ENCODE results near the gene UTS2B.
"Not testable (repeated sequence)": the region's sequence is repeated elsewhere in the genome, so short reads cannot be mapped to it uniquely, and the experiment has no call there.

UTS2B gene

DNA sequence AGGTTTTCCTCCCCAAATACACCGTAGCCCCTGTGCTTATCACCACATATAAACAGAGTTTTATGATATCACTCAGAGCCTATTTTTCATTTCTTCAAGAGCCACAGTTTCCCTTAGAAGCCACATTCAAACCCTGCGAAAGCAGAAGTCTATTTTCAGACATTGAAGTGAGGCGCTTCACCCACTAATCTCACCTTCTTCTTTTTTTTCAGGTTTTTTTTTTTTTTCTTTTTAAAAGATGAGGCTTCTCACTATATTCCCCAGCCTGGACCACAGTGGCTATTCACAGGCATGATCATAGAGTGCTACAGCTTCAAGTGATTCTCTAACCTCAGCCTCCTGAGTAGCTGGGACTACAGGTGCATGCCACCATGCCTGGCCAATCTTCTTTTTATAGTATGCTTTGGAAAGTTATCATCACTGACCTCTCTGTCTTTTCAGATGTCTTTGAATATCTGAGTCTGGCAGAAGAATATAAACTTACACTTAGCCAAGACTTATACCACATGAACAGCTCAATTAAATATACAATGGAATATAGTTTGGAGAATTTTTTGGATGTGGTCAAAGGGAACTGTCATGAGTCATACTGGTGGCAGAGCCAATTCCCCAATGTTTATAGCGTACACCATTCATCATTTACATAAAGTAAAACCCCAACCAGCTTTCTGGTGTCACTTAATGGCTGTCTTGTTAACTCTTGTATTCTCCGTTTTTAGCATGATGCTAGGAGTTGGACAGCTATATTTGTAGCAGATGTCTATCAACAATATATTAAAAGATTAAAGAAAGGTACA, 60.8 kb downstream of the UTS2B start:
- no peak for DNase-seq

DNA sequence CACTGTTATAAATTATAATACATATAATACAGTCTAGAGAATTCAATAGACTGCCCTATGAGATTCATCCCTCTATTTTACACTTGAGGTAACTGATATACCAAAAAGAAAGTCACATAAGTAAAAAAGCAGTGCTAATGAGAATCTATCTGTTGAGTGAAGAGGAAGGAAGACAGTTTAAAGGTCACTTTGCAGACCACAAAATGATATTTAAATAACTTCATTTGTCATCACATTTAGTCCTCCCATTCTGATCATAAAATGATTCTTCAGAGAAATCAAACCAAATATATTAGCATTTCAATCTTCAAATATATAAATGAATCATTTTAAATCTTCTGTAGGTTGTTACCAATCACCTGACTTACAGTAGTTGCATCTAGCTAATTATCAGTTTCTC, 61.6 kb downstream of the UTS2B start:
- DNase-seq = no peak

DNA sequence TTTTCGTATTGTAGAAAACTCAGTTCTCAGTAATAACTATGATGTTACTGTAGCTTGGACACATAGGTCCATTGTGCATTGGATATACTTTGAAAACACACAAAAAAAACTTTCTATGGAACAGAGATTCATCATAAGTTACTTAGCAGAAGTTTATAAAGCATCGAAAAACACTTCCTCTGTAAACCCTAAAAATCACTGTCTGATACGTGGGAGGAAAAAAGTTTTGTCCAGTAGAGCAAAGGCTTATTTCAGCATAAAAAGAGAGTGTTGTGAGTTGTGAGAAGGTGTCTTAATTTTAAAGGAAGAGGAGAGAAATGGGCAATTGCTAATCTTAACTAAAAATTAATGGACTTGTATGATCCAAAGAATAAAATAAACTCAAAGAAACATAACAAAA, 66.5 kb downstream of the UTS2B start:
- DNase-seq = no peak

DNA sequence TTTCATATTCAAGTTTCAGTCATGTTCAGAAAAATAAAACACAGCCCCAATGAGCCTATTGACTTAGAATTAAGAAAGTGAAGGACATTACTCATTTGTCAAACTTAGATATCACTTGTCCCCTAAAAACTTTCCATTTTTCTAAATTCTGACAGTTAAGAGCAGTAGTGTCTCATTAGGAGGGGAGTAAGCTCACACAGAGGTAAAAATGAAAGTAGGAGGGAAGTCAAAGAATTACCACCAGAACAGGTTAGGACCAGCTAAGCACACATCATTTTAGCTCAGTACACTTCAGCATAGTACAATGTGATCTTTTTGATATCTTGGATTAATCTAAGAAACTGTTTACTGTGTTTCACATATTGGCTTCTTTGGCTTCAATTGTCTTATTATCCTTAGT, 67.0 kb downstream of the UTS2B start:
- no peak for DNase-seq

DNA sequence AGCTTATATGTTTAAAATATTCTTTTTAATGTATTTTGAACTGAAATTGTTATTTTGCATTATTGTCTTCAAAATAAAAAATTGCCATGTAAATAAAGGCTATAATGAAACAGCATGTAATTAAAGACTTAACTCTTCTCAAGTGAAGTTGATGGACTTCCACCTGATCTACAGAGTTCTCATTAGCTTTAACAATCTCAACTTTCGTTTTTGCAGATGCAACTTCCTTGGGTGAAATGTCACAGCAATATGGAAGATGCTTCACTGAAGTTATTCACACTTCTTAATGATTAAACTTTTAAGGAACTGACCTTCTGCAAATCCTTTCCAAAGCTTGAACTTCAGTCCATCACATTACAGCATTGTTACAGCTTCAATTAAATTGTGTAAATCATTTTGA, 67.7 kb downstream of the UTS2B start:
- DNase-seq = no peak

- DNase-seq = no peak
These were observed 69.1 kb downstream of the UTS2B start for GRCh38 chr3:191261304-191261638.

GRCh38 chr3:191260431-191261303, 69.7 kb downstream of the UTS2B start:
- no peak for DNase-seq

DNA sequence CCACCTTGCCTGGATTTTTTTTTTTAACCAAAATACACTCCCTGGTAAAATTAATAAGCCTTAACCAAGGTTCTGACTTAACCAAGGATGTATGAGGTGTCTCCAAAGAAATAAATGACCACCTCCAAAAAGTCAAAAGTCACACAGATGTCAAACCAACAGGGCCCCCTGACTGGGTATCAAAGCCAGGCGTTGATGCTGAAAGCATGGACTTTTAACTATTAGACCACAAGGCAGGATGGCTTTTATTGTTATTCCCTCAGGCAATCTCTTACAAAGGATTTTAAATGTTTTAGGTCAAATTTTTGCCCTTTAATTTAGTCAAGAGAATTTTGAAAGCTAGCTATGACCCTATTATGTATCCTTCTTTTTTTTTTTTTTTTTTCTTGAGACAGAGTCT, 70.8 kb downstream of the UTS2B start:
- DNase-seq = no peak

DNA sequence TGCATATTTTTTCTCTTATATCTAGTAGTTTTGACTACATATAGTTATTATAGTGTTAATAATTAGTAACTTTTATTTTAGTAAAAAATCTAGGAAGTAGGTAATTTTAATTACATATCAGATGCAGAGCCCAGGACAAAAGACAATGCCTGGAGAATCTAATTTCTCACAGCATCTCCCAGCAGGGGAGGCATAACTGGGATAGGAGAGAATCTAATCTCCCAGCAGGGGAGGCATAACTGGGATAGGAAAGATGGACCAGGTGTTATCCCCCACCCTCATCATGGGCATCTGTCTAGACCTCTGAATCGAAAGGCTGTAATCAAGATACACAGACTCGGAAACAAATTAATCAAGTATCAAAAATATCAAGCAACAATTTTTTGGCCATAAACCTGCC, 73.0 kb downstream of the UTS2B start:
- no peak for DNase-seq

DNA sequence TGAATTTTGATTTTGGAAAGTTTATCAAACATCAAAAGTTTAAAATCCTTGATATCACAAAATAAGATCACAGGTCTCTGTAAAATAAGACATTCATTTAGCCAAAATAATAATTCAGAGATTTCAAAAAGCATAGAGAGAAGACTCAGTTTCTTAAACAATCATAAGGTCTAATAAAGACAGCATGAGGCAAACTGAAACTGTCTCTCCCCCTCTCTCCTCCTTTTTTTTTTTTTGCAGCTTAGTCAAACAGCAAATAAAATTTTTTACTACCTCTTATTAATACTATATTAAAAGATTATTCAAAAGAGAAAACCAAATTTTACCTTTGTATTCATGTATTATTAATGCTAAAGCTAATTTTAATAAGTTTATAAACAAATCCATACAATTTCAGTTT, 73.9 kb downstream of the UTS2B start:
- DNase-seq = no peak

GRCh38 chr3:191255156-191255555, 75.2 kb downstream of the UTS2B start:
- DNase-seq = no peak

DNA sequence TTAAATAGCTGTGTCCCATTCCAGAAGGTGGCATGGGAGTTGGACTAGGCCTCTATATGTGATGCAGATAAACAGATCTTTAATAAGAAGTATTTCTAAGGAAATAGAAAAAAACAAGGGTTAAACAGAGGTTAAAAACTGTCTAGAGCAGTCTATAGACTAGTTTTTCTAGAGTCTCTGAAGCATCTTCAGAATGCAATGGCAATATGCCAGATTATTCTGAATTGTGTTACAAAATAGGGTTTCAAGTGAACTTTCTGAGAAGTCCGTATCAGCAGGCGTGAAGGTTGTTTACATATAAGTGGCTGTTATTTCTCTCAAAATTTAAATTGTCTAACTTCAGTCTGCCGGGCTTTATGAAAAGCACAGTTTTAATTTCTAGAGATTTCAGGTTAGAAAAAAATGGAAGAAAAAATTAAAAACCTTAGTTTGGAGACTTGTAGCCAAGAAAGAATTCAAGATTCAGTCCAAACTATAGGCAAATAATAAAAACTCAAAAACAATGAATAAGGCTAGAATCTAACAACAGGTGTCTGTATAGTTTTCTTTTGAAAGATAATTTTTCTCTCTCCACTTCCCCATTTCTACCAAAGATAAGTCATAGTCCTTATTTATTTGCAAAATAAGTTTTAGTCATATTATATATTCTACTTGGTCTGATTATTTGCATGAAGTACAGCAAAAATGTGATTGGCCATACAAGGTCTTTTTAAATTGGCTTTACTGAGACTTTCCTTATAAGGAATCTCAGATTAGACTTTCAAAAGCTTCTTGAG, 76.0 kb downstream of the UTS2B start:
- DNase-seq = no peak

DNA sequence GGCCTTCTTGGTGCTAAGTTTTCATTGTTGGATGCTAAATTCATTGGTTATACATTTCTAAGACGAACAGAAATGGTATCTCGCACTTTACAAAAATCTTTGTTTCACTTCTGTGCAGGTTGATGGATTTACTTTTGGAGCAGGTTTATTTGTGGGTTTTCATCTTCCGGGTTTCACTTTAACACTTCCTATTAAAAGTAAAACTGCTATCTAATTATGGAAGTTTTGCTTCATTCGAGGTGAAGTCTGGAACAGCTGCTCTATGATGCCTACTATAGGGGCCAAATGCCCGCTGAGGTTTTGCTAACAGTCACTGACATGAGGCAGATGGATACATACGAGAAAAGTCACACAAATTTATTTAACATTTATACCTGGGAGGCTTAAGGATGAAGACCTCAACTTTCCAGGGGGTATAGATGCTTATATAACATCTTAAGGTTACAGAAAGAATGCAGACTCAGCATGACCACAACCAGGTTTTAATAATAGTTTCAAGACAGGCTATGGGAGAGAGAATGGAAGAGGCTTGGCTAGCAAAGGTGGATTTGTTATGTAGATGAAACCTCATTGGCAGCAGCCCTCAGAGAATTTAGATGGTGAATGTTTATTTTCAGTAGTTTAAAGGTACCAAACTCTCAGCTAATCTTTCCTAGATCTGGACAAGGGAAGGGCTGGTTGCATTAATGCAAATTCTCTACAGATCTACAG, 77.1 kb downstream of the UTS2B start:
- no peak for DNase-seq

DNA sequence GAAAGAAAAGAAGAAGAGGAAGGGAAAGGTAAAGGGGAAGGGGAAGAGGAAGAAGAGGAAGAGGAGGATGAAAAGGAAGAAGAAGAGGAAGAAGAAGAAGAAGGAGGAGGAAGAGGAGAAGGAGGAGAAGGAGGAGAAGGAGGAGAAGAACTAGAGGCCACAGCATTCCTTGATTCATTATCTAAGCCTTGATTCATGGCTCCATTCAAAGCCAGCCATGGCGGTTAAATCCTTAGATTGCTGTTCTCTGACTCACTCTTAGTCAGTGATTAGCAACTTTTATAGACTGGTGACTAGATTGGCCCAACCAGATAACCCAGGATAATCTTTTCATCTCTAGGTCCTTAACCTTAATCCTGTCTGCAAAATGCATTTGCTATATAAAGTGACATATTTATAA, 83.7 kb downstream of the UTS2B start:
- DNase-seq = no peak

GRCh38 chr3:191246034-191246433, 84.3 kb downstream of the UTS2B start:
- DNase-seq = not testable (repeated sequence)

GRCh38 chr3:191244242-191244867, 86.0 kb downstream of the UTS2B start:
- DNase-seq = no peak

GRCh38 chr3:191240486-191240885, 89.8 kb downstream of the UTS2B start:
- no peak for DNase-seq

- no peak for DNase-seq
These were observed 90.8 kb downstream of the UTS2B start for GRCh38 chr3:191239407-191240031.

GRCh38 chr3:191238321-191238817, 92.0 kb downstream of the UTS2B start:
- DNase-seq = no peak

DNA sequence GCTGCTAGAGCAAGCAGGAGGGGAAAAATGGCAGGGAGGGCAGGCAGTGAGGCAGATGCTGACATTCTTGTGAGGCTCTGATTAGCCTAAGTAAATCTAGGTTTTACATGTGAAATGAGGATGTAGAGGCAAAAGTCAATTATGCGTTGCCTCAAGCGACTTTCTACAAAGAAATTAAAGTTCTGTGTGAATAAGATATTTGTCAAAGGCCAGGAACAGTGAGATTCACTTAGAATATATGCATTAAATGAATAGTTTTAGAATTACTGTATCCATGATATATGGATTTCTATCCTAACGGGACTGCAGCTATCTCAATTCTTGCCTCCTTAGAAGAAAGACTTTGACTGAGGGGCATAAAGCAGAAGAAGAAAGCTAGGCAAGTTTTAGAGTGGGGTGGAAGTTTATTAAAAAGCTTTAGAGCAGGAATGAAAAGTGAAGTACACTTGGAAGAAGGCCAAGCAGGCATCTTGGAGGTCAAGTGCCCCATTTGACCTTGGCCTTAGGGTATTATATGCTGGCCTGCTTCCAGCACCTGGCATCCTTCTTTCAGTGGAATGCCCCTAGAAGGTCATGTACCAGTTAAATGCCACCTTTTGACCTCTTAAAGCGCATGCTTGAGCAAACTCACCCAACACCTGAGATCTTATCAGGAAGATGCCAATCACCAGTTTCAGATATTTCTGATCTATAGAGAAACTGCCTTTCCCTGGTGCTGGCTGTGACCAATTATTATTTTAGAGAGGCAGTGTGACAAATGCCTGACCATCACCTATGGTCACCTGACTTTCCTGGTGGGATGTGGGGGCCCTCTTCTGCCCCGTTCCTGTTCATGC, 93.1 kb downstream of the UTS2B start:
- DNase-seq = no peak

- no peak for DNase-seq
These were observed 93.7 kb downstream of the UTS2B start for GRCh38 chr3:191236646-191237045.

Measured in activated naive CD4-positive, alpha-beta T cell treated with anti-CD3 and anti-CD28 coated beads, Interleukin-2, amount 50 U/mL, for 16 hours (primary cell).